ENCODE data around the gene SLC17A9.

DNA sequence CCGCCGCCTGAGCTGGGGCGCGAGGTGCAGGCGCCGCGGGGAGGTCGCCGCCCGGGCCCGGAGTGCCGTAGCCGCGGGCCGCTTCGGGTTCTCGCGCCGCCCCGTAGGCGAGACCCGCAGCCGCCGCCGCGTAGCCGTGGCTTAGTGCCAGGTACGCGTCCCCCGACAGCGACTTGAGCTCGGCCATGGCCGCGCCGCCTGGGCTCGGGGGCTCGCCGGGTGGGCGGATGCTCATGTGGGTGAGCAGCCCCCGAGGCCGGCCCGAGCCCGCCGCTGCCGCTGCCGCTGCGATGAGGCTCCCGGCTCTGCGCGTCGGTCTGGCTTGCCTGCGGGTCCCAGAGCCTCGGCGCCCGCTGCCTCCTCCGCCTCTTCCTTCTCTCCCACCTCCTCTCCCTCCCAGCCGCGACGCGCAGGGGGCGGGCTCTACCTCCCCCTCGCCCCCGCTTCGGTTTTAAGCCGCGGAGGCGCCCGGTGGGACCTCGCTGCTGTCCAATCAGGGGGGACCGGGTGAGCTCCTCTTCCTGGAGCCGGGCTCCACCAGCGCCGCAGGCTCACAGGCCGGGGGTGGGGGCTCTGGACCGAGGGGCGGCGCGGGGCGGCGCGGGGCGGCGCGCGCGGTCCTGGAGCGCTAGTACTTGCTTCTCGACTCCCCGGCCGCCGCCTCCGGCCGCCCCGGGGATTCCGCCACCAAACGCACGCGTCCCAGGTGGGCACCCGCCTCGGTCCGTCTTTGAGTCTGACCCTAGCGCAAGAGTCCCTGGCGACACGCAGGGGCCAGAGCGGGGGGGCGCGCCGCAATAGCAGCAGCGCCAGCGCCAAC lies 54.2 kb downstream of the SLC17A9 start, which contains the start of gene BHLHE23:
- no peak for TF ChIP-seq POLR2A (IDR thresholded peaks at IDR 0.05)
- TF ChIP-seq, protein P1, sequence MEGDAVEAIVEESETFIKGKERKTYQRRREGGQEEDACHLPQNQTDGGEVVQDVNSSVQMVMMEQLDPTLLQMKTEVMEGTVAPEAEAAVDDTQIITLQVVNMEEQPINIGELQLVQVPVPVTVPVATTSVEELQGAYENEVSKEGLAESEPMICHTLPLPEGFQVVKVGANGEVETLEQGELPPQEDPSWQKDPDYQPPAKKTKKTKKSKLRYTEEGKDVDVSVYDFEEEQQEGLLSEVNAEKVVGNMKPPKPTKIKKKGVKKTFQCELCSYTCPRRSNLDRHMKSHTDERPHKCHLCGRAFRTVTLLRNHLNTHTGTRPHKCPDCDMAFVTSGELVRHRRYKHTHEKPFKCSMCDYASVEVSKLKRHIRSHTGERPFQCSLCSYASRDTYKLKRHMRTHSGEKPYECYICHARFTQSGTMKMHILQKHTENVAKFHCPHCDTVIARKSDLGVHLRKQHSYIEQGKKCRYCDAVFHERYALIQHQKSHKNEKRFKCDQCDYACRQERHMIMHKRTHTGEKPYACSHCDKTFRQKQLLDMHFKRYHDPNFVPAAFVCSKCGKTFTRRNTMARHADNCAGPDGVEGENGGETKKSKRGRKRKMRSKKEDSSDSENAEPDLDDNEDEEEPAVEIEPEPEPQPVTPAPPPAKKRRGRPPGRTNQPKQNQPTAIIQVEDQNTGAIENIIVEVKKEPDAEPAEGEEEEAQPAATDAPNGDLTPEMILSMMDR (IDR thresholded peaks at IDR 0.05), result no peak
- no peak for TF ChIP-seq POLR2AphosphoS5 (IDR thresholded peaks at IDR 0.05)
